GM21526 (cell line): ENCODE measurements around the gene HRH1.
"Not testable (repeated sequence)": the region's sequence is repeated elsewhere in the genome, so short reads cannot be mapped to it uniquely, and the experiment has no call there.

Experiments used
- ATAC-seq: cut with Tn5 transposase; IDR thresholded peaks from one replicate; pipeline ENCODE4 v1.9.1; 2021; ENCODE audit warnings: moderate library complexity; ENCODE audit not compliant: unreplicated experiment, low FRiP score

HRH1 gene

DNA sequence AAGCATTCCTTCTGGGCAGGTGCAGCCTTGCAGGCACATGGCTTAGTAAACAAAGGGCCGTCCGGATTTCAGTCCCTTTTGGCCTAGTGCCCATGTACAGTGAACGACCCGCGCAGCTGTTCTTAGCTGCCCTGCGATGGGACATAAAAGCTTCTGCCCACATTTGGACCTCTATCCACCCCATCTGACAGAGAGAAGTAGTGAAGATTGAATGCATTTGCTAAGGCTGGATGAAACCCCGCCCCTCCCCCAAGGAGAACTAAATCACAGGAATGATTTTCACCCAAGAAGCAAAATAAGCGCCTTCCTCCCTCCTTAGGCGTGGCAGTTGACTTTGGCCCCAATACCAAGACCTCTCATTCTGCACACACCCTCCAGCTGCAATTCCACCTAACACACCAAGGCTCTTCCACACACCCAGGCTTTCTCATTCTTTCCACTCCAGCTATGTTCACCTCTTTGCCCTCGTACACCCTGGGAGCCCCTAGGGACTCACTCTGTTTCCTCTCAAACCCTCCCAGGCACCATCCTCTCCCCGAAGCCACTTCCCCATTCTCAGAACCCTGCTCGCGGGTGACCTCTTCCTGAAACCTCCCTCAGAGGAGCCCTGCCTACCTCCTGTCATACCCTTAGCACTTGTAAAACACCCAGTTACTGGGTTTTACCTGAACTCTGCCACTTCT is 14.1 kb upstream of the HRH1 start:
- ATAC-seq, result peak; percentile 76

DNA sequence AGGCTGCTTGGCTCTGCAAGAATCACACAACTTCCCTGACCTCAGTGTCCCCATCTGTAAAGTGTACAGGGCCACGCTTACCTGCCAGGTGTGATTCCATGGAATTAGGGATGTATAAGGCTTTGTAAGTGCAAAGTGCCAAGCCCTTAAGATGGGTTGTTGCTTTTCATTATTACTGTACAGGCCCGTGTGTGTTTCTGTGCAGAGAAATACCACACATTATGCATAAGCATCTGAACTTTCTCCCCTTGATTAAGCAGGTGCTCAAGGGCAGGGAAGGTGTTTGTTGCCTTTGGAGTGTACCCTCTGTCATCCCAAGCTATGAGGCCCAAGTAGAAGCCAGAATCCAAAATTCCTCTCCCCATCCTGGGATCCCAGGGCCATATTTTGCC is 13.6 kb upstream of the HRH1 start:
- no peak for ATAC-seq

GRCh38 chr3:11143476-11143875 is 10.8 kb upstream of the HRH1 start:
- no peak for ATAC-seq

DNA sequence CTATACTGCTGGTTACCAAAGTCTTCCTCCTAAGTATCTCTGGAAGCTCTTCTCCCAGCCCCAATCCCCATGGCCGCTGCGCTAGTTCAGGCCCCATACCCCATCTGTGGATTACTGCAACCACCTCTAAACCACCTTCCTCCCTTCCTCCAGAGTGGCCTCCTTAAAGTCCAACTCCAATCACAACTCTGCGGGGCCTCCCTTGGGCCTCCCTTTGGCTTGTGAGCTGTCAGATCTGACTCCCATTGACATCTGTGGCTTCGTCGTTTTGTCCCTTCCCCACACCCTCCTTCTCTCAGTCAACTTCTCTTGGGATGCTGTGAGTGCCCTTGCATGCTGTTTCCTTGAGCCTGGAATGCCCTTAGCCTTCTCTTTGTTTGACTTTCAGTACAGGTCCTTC is 9.3 kb upstream of the HRH1 start:
- ATAC-seq, result no peak

GRCh38 chr3:11145888-11146287 is 8.4 kb upstream of the HRH1 start:
- no peak for ATAC-seq

DNA sequence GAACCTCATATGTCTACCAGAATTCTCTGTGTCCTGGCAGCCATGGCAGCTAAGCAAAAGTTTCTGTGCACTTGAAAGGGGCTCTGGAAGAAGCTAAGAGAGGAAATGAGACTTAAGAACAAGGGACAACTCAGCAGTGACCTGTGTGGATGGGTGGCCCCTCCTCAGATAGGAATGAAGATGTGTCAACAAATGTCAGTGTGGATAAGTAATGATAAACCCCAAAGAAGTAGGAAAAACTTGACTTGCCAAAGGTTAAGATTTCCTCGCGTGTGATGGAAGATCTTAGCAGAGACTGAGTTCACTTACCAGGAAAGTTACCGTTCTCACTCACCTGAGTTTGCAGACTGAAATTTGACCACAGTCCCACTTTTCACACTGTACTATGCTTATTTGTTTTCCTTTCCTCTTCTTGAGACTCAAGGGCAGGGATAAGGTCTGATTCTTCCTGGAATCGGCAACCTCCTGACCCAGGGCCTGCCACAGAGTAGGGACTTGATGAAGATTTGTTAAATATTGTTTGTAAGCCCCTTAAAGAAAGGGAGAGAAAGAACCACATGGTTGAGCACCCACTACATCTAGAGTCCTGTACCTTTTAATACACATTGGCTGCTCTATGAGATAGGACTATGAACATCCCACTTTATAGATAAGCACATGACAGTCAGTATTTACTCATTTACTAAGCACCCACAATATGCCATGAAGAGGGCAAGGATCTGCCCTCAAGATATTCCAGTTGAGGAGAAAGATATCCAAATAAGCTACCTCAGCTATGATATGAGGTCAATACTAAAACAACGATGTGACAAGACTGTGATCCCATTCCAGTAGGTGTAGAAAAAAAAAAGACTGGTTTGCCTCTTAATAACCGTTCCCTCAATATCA is 7.3 kb upstream of the HRH1 start:
- no peak for ATAC-seq

- no peak for ATAC-seq
These were observed 4.0 kb upstream of the HRH1 start for GRCh38 chr3:11150256-11150655.

DNA sequence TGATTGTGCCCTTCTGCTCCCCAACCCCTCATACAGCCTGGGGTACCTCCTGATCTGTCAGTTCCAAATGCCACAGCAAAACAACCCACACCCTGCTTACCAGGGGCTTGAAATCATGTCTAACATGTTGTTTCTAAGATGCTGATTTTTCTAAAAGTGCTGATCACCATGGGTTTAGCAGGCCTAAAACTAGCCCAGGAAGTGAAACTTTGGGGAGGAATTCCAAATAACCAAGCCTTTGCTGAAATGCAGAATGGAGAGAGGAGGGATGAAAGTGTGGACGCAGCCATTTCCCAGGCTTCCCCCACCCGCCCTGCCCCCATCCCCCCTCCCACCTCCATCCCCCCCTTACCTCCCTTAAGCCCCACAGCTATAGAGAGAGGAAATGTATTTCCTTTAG is 2.0 kb upstream of the HRH1 start:
- no peak for ATAC-seq

- ATAC-seq, result no peak
These were observed 646 bp downstream of the HRH1 start for GRCh38 chr3:11154953-11155325.

DNA sequence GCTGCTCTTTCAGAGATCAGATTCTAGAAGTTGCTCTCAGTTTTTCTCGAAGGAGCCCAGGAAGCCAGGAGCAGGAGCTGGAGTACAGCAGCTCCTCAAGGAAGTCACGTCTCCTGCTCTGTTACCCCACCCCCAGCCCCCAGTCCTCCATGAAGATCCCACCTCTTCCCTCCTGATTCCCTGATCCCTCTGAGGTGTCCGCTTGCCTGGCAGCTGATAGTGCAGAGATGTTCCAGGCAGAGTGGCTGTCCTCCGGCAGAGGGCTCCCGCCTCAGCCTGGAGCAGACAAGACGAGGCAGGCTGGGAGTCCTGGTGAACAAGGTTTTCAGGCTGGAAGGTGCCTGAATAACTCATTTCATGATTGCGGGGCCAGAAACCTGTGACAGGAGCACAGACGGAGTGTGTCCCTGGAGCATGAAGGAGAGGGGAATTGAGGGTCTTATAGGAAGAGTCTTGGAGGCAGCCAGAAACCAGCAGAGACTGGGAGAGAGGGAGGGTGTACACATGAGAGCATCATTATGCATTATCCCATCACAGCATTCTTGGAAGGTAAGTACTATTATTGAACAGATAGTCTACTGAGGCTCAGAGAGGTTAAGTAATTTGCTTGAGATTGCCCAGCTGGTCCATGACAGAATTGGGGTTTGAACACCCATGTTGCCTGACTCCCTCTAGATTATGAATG is 1.2 kb downstream of the HRH1 start:
- ATAC-seq, result no peak

GRCh38 chr3:11156026-11156410 is 1.7 kb downstream of the HRH1 start:
- ATAC-seq, result no peak

DNA sequence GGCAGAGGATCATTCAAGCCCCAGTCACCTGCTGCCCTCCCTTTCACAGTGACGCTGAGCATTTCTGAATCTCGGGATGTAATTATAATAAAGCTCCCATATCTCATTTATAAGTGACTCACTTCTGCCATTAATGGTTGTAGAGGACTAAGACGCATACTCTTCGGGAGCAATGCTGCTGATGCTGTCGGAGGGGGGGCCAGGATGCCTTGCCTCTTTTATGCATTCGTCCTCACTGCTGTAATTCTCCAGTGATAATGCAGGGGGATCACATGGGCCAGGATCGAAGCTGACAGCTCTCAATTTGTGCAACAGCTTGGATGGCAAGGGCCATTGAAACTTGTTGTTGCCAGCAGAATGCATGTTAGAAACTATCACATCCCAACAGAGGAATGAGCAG is 3.1 kb downstream of the HRH1 start:
- no peak for ATAC-seq

DNA sequence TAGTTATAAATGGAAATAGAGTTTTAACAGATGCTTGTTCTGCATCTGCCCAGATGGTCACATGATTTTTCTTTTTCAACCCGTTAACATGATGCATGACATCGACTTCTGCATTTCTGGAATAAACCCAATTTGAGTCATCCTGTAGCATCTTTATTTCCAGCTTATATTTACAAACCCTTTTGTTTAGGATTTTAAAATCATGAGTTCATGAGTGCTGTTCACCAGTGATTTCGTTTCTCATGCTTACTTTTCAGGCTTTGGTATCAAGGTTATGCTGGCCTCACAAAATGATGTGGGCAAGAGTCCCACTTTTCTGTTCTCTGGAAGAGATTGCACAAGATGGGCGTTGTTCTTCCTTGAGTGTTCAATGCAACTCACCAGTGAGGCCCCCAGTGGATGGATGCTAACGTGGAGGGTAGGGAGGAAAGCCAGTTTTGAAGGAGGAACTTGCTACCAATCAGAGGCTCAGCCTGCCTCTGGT is 5.2 kb downstream of the HRH1 start:
- ATAC-seq, result no peak

- ATAC-seq, result no peak
These were observed 7.4 kb downstream of the HRH1 start for GRCh38 chr3:11161666-11162065.

- no peak for ATAC-seq
These were observed 8.4 kb downstream of the HRH1 start for GRCh38 chr3:11162401-11163345.

GRCh38 chr3:11164607-11165006 is 10.3 kb downstream of the HRH1 start:
- ATAC-seq, result no peak

GRCh38 chr3:11165476-11165875 is 11.2 kb downstream of the HRH1 start:
- no peak for ATAC-seq

DNA sequence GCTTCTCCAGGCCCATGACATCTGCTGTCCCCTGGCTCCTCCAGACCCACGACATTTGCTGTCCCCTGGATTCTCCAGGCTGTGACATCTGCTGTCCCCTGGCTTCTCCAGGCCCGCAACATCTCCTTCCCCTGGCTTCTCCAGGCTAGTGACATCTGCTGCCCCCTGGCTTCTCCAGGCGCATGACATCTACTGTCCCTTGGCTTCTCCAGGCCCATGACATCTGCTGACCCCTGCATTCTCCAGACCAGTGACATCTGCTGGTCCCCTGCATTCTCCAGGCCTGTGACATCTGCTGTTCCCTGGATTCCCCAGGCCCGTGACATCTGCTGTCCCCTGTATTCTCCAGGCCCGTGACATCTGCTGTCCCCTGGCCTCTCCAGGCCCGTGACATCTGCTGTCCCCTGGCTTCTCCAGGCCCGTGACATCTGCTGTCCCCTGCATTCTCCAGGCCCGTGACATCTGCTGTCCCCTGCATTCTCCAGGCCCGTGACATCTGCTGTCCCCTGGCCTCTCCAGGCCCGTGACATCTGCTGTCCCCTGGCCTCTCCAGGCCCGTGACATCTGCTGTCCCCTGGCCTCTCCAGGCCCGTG is 12.6 kb downstream of the HRH1 start:
- ATAC-seq, result not testable (repeated sequence)

DNA sequence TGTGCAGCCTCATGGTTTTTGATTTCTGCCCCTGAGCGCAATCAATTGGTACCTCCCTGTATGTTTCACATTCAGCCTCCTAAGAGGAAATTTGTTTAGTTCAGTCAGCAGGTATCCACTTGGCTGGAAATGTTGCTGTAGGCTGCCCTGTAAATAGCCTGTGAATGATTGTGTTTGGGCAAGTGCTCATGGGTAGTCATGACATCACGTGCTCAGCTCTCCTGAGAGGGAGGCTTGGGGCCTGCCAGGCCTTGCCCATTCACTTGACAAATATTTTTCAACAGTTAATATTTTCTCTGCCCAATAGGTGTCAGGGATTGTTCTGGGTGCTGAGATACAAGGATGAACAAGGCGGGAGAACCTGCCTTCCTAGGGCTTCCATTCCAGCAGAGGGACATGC is 13.3 kb downstream of the HRH1 start:
- ATAC-seq, result no peak

DNA sequence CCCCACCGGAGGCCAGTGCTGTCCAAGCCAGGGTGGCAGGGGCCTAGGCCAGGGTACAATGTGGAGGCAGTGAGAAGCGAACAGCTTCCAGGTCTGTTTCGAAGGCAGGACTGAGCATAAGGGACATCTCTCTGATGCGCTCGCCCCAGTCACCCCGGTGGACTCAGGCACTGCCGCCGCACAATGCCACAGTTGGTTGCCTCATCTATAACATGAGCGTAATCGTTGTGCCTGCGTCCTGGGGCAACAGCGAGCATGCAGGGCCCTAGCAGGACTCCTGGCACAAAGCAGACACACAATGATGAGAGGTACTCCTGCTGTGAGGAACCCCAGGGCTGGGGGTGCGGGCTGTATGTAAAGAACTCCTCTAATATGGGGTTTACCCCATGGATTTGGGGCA is 14.1 kb downstream of the HRH1 start:
- ATAC-seq, result no peak
